ENCODE results near the gene HSPA4L.
A peak's percentile ranks its signal among the peaks of the same experiment; 100 is the strongest.

The HSPA4L gene

GRCh38 chr4:127870688-127871087 lies 88.6 kb downstream of the HSPA4L start:
- DNase-seq, result peak; percentile 67

DNA sequence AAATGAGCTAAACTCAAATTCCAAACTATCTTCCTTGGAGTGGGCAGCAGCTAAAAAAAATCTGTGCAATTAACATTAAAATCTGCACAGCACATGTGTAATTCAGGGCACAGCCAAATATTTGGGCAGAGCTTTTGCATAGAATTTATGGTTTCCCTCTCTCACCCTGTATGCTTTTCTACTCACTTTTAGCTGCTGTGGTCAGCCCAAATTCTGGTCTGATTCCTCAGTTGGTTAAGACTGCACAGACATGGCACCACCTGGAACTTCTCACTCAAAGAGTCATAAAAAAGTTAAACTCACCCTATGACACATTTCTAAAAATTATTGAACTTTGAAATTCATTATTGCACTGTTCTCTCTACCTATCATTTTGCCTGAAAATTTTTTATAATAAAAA lies 93.7 kb downstream of the HSPA4L start:
- DNase-seq, result no peak

DNA sequence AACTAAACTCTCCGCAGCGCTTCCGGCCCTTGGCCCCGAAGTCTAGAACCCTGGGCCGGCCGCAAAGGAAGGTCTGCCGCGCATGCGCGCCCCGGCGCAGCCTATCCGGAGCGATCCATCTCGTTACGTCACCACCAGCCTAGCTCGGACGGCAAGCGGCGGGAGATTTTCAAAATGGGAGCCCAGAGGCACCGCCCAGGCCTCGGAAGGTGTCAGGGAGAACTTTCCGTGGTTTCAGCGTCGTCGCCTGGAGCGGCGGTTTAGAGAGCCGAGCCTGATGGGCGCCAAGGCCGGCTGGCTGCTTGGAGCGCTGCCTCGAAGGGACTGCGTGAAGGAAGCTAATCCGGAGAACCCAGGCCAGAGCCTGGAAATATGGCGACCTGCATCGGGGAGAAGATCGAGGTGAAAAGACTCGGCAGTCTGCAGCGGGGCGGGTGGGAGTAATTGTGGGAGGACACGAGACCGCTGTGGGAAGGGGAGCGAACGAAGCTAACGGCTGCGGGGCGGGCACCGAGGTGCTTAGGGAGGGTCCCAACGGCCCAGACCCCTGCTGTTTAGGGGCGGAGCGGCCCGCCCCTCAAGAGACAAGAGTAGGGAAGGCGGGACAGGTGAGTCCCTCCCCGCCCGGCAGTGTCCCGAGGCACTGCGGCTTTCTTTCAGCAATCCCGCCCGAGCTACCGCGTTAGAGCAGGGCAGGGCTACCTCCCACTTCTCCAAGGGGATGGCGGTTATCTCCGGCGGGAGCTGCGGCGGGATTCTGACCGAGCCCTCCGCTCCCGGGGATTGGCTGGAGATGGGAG lies 98.8 kb downstream of the HSPA4L start, which contains the start of gene PLK4:
Gene PLK4 (plus strand): TSS at position 131 of the 800 bp plus-strand sequence. CDS start 242 bp downstream, at position 373.
- DNase-seq, result peak; percentile 96

DNA sequence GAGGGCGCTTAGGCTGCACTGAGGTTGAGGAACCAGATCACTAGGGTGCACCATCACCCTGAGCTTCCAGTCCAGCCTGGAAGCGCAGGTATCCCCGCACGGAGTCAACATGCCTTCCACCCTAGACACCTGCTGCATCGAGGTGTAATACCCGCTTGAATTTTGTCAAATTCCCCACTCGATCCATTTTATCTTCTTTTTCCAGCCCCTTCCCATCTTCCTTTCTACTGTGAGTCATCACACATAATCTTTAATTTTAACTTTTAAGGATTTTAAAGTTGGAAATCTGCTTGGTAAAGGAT lies 99.4 kb downstream of the HSPA4L start:
- no peak for DNase-seq

- DNase-seq, result no peak
These were observed 106.4 kb downstream of the HSPA4L start for GRCh38 chr4:127888559-127888958.

- DNase-seq, result peak; percentile 40
These were observed 107.8 kb downstream of the HSPA4L start for GRCh38 chr4:127889903-127890302.
